Middle frontal gyrus (tissue), 1 donor: ENCODE results near the gene H6PD.

Experiments used
- DNase-seq: peaks from one replicate; pipeline ENCODE4 v3.0.0-alpha.2; 2015; ENCODE audit warnings: low spot score; ENCODE audit errors: extremely low spot score

The H6PD gene

GRCh38 chr1:9253453-9254105, 19.0 kb downstream of the H6PD start:
- DNase-seq = no peak

GRCh38 chr1:9256332-9256731, 21.8 kb downstream of the H6PD start:
- no peak for DNase-seq

- DNase-seq = no peak
Measured at GRCh38 chr1:9257851-9258250, 23.3 kb downstream of the H6PD start.

- DNase-seq = no peak
Measured at GRCh38 chr1:9258629-9259028, 24.1 kb downstream of the H6PD start.

GRCh38 chr1:9260059-9260766, 25.6 kb downstream of the H6PD start:
- DNase-seq = no peak

- no peak for DNase-seq
Measured at GRCh38 chr1:9261496-9261895, 26.9 kb downstream of the H6PD start.

- DNase-seq = no peak
Measured at GRCh38 chr1:9262096-9262986, 27.8 kb downstream of the H6PD start.

GRCh38 chr1:9263276-9263855, 28.8 kb downstream of the H6PD start:
- DNase-seq = no peak

GRCh38 chr1:9263984-9264872, 29.7 kb downstream of the H6PD start:
- no peak for DNase-seq

- no peak for DNase-seq
Measured at GRCh38 chr1:9265037-9265436, 30.5 kb downstream of the H6PD start.

- no peak for DNase-seq
Measured at GRCh38 chr1:9265968-9266367, 31.4 kb downstream of the H6PD start.

GRCh38 chr1:9267352-9267686, 32.7 kb downstream of the H6PD start:
- no peak for DNase-seq

GRCh38 chr1:9267827-9268581, 33.4 kb downstream of the H6PD start:
- no peak for DNase-seq

- DNase-seq = no peak
Measured at GRCh38 chr1:9269078-9269501, 34.5 kb downstream of the H6PD start.

- DNase-seq = no peak
Measured at GRCh38 chr1:9269721-9270120, 35.1 kb downstream of the H6PD start.

- DNase-seq = no peak
Measured at GRCh38 chr1:9270290-9270883, 35.8 kb downstream of the H6PD start.

GRCh38 chr1:9271283-9271682, 36.7 kb downstream of the H6PD start:
- no peak for DNase-seq

GRCh38 chr1:9271861-9272595, 37.5 kb downstream of the H6PD start:
- DNase-seq = no peak

- no peak for DNase-seq
Measured at GRCh38 chr1:9273177-9273576, 38.6 kb downstream of the H6PD start.
